H9 (cell line): ENCODE data around the gene LDB3. TPM values are rescaled to one million over a fixed set of nuclear protein-coding genes. Genes with fewer than 3 reads are reported as not detected.

Experiments used
- DNase-seq: peaks from one replicate; pipeline ENCODE4 v3.0.0-alpha.2; 2017
- H2AFZ ChIP-seq: one replicate; pipeline ENCODE4 v1.6.1; 2013; ENCODE audit warnings: mild to moderate bottlenecking, low read length, control low read depth, moderate library complexity
- H2AK5ac ChIP-seq: 2 replicates; pipeline ENCODE4 v1.6.1; 2013; ENCODE audit warnings: low read length, control low read depth, mixed read lengths; ENCODE audit not compliant: insufficient read length
- H2BK120ac ChIP-seq: one replicate; pipeline ENCODE4 v1.6.1; 2013; ENCODE audit warnings: low read depth, mild to moderate bottlenecking, low read length, control low read depth, inconsistent platforms; ENCODE audit not compliant: poor library complexity, severe bottlenecking
- H2BK12ac ChIP-seq: 2 replicates; pipeline ENCODE4 v1.6.1; 2013; ENCODE audit warnings: low read length, control low read depth, mixed read lengths, low read depth; ENCODE audit not compliant: insufficient read length
- H2BK15ac ChIP-seq: 2 replicates; pipeline ENCODE4 v1.6.1; 2013; ENCODE audit warnings: low read depth, low read length, control low read depth
- H2BK20ac ChIP-seq: one replicate; pipeline ENCODE4 v1.6.1; 2013; ENCODE audit warnings: low read depth, mild to moderate bottlenecking, low read length, control low read depth, inconsistent platforms; ENCODE audit not compliant: poor library complexity, severe bottlenecking
- H2BK5ac ChIP-seq: 2 replicates; pipeline ENCODE4 v1.6.1; 2013; ENCODE audit warnings: low read length, control low read depth, mixed read lengths; ENCODE audit not compliant: insufficient read length
- H3K14ac ChIP-seq: 2 replicates; pipeline ENCODE4 v1.6.1; 2013; ENCODE audit warnings: low read length, control low read depth; ENCODE audit not compliant: insufficient read depth
- H3K18ac ChIP-seq: 2 replicates; pipeline ENCODE4 v1.6.1; 2013; ENCODE audit warnings: low read depth, mild to moderate bottlenecking, mixed read lengths, low read length, control low read depth; ENCODE audit not compliant: insufficient read length
- H3K23ac ChIP-seq: 2 replicates; pipeline ENCODE4 v1.6.1; 2013; ENCODE audit warnings: low read length, control low read depth, mixed read lengths, low read depth; ENCODE audit not compliant: insufficient read length
- H3K23me2 ChIP-seq: 2 replicates; pipeline ENCODE4 v1.6.1; 2013; ENCODE audit warnings: low read depth, mild to moderate bottlenecking, mixed read lengths, low read length, control low read depth; ENCODE audit not compliant: insufficient read length, poor library complexity, severe bottlenecking
- H3K27ac ChIP-seq: 2 replicates; pipeline ENCODE4 v1.5.1; 2013; ENCODE audit warnings: low read length, control low read depth, mixed read lengths, low read depth; ENCODE audit not compliant: insufficient read length
- H3K27me3 ChIP-seq: 2 replicates; pipeline ENCODE4 v1.6.1; 2013; ENCODE audit warnings: low read length, control low read depth, inconsistent platforms; ENCODE audit not compliant: insufficient read depth
- H3K4ac ChIP-seq: 2 replicates; pipeline ENCODE4 v1.6.1; 2013; ENCODE audit warnings: low read depth, mild to moderate bottlenecking, control low read depth, inconsistent platforms, low read length, moderate library complexity
- H3K4me1 ChIP-seq: 2 replicates; pipeline ENCODE4 v1.6.1; 2013; ENCODE audit warnings: low read length, control low read depth, inconsistent platforms; ENCODE audit not compliant: insufficient read depth
- H3K4me2 ChIP-seq: 2 replicates; pipeline ENCODE4 v1.6.1; 2013; ENCODE audit warnings: low read length, control low read depth, mixed read lengths; ENCODE audit not compliant: insufficient read length, insufficient read depth
- H3K56ac ChIP-seq: 2 replicates; pipeline ENCODE4 v1.6.1; 2013; ENCODE audit warnings: low read depth, mild to moderate bottlenecking, mixed read lengths, low read length, control low read depth; ENCODE audit not compliant: insufficient read length
- H3K79me1 ChIP-seq: 2 replicates; pipeline ENCODE4 v1.6.1; 2013; ENCODE audit warnings: low read depth, mild to moderate bottlenecking, moderate library complexity, low read length, control low read depth, inconsistent platforms; ENCODE audit not compliant: insufficient read depth, poor library complexity, severe bottlenecking
- H3K79me2 ChIP-seq: 2 replicates; pipeline ENCODE4 v1.6.1; 2013; ENCODE audit warnings: low read length, control low read depth, inconsistent platforms; ENCODE audit not compliant: insufficient read depth
- H3K9ac ChIP-seq: 2 replicates; pipeline ENCODE4 v1.6.1; 2013; ENCODE audit warnings: low read length, control low read depth, mixed read lengths; ENCODE audit not compliant: insufficient read length; ENCODE audit errors: extremely low read depth
- H3K9me3 ChIP-seq: one replicate; pipeline ENCODE4 v1.6.1; 2013; ENCODE audit warnings: low read depth, low read length, inconsistent platforms; ENCODE audit not compliant: control insufficient read depth
- H3T11ph ChIP-seq: one replicate; pipeline ENCODE4 v1.6.1; 2013; ENCODE audit warnings: mild to moderate bottlenecking, low read length, control low read depth, inconsistent platforms
- H4K20me1 ChIP-seq: one replicate; pipeline ENCODE4 v1.6.1; 2013; ENCODE audit not compliant: control insufficient read depth, insufficient read length, insufficient read depth
- H4K5ac ChIP-seq: 2 replicates; pipeline ENCODE4 v1.6.1; 2013; ENCODE audit warnings: low read depth, mild to moderate bottlenecking, mixed read lengths, low read length, control low read depth; ENCODE audit not compliant: insufficient read length
- H4K8ac ChIP-seq: replicated peaks from 2 replicates; pipeline ENCODE4 v1.6.1; 2013; ENCODE audit warnings: low read length, control low read depth, mixed read lengths, low read depth; ENCODE audit not compliant: insufficient read length
- H4K91ac ChIP-seq: 2 replicates; pipeline ENCODE4 v1.6.1; 2013; ENCODE audit warnings: low read depth, mild to moderate bottlenecking, moderate library complexity, mixed read lengths, low read length, control low read depth; ENCODE audit not compliant: insufficient read length
- H3K27ac Mint-ChIP-seq, 3 experiments: 2 replicates in 2 of 3; 3 replicates in 1 of 3; pipeline ENCODE4 v1.8.0; 2020 to 2021; ENCODE audit warnings: mixed read lengths in 3 of 3, mild to moderate bottlenecking in 1 of 3, moderate library complexity in 1 of 3
- H3K27me3 Mint-ChIP-seq: 2 replicates; pipeline ENCODE4 v1.8.0; 2021; ENCODE audit warnings: low read depth, mild to moderate bottlenecking, moderate library complexity, mixed read lengths
- H3K36me3 Mint-ChIP-seq, 3 experiments: 2 replicates in 2 of 3; 3 replicates in 1 of 3; pipeline ENCODE4 v1.8.0; 2020 to 2021; ENCODE audit warnings: low read depth in 3 of 3, mixed read lengths in 3 of 3; ENCODE audit not compliant: insufficient read depth in 1 of 3
- H3K4me1 Mint-ChIP-seq, 2 experiments: 2 replicates each; pipeline ENCODE4 v1.8.0; 2020; ENCODE audit warnings: mixed read lengths in 2 of 2
- H3K4me3 Mint-ChIP-seq, 2 experiments: 2 replicates in 1 of 2; 3 replicates in 1 of 2; pipeline ENCODE4 v1.8.0; 2020 to 2021; ENCODE audit warnings: mild to moderate bottlenecking in 2 of 2, mixed read lengths in 2 of 2, moderate library complexity in 1 of 2
- H3K9me3 Mint-ChIP-seq, 2 experiments: 2 replicates in 1 of 2; 3 replicates in 1 of 2; pipeline ENCODE4 v1.8.0; 2020; ENCODE audit warnings: mild to moderate bottlenecking in 2 of 2, mixed read lengths in 2 of 2, moderate library complexity in 1 of 2
- CTCF ChIP-seq: fragments of 200-600 bp; sonication (generic); conservative IDR thresholded peaks from 3 replicates; pipeline ENCODE4 v1.8.0; 2021; ENCODE audit warnings: antibody characterized with exemption, mild to moderate bottlenecking
- WGBS: extraction: QIAGEN DNeasy Blood & Tissue Kit; methylation state at CpG from one replicate; pipeline ENCODE4 v1.1.7; 2013; ENCODE audit warnings: missing lambda C conversion rate, low lambda C conversion rate, mixed read lengths; ENCODE audit not compliant: insufficient read length; ENCODE audit errors: extremely low coverage; 5-methylcytosine and 5-hydroxymethylcytosine counted together
- total RNA-seq: library from RNA; stranded (reverse); gene quantifications from 2 replicates; pipeline ENCODE4 v1.2.1, GENCODE V29; 2021

Gene LDB3
- total RNA-seq, 1 experiment from 2014 or later, result 0.17 TPM

GRCh38 chr10:86699541-86699940 lies 31.2 kb downstream of the LDB3 start:
- no peak overlapping the region for H3K4me2 ChIP-seq
- Mint-ChIP-seq H3K27ac (no peak overlapping the region), H3K36me3 (no peaks in the 10 kb centered on the region), H3K9me3 (no peaks in the 10 kb centered on the region; a peak in 1 of 5 replicates), H3K4me3 (no peak overlapping the region), H3K27me3 (peaks cover 5% of the 10 kb centered on the region; the same call in 1 of the 2 replicates), H3K4me1 (peaks cover 13 to 15% of the 10 kb centered on the region in 2 experiments)
- no peak overlapping the region for H2BK5ac ChIP-seq
- H3K79me2 ChIP-seq, result no peaks in the 10 kb centered on the region
- no peak overlapping the region for H2BK20ac ChIP-seq
- H3T11ph ChIP-seq, result no peak overlapping the region
- H4K8ac ChIP-seq, result no peak overlapping the region
- no peak for DNase-seq
- H4K91ac ChIP-seq, result no peak overlapping the region
- no peak overlapping the region for H4K5ac ChIP-seq
- no peak overlapping the region for H3K9ac ChIP-seq
- no peak overlapping the region for H3K4ac ChIP-seq
- H2AK5ac ChIP-seq, result no peak overlapping the region
- no peak overlapping the region; the same call in 1 of the 2 replicates for H3K14ac ChIP-seq
- H3K4me1 ChIP-seq, result no peaks in the 10 kb centered on the region
- H2BK15ac ChIP-seq, result no peak overlapping the region
- no peak overlapping the region for H2BK120ac ChIP-seq
- H3K79me1 ChIP-seq, result no peaks in the 10 kb centered on the region
- H2AFZ ChIP-seq, result no peak overlapping the region
- H3K23me2 ChIP-seq, result no peaks in the 10 kb centered on the region
- H2BK12ac ChIP-seq, result no peak overlapping the region
- no peaks in the 10 kb centered on the region for H4K20me1 ChIP-seq
- no peak overlapping the region for H3K23ac ChIP-seq
- no peak overlapping the region for H3K27ac ChIP-seq
- WGBS, result no CpG with 5 or more reads among the region's 8 CpGs
- H3K27me3 ChIP-seq, result no peaks in the 10 kb centered on the region
- no peak overlapping the region for H3K56ac ChIP-seq
- TF ChIP-seq CTCF, result no peak
- H3K18ac ChIP-seq, result no peak overlapping the region
- no peaks in the 10 kb centered on the region for H3K9me3 ChIP-seq
